Effector memory CD8-positive, alpha-beta T cell (primary cell): ENCODE measurements around the gene NEDD4.
"Not testable (repeated sequence)": the region's sequence is repeated elsewhere in the genome, so short reads cannot be mapped to it uniquely, and the experiment has no call there.

Experiments
- ATAC-seq: fragments of 150-1000 bp; cut with Tn5 transposase; replicated peaks from 2 replicates; pipeline ENCODE4 v1.10.0; 2021; ENCODE audit warnings: mild to moderate bottlenecking, moderate library complexity
- DNase-seq, 3 experiments: peaks; one replicate each; pipeline ENCODE4 v3.0.0; 2021
- H3K27ac Mint-ChIP-seq, 2 donors: one replicate each; pipeline ENCODE4 v1.8.0; 2022; ENCODE audit warnings: mild to moderate bottlenecking in 2 of 2, mixed read lengths in 2 of 2, moderate library complexity in 2 of 2
- H3K27me3 Mint-ChIP-seq, 2 donors: one replicate each; pipeline ENCODE4 v1.8.0; 2022; ENCODE audit warnings: mixed read lengths in 2 of 2
- H3K36me3 Mint-ChIP-seq: one replicate; pipeline ENCODE4 v1.8.0; 2022; ENCODE audit warnings: mild to moderate bottlenecking, moderate library complexity, mixed read lengths; ENCODE audit not compliant: insufficient read depth
- H3K4me1 Mint-ChIP-seq, 2 donors: one replicate each; pipeline ENCODE4 v1.8.0; 2022; ENCODE audit warnings: low read depth in 2 of 2, mixed read lengths in 2 of 2
- H3K4me3 Mint-ChIP-seq, 2 donors: one replicate each; pipeline ENCODE4 v1.8.0; 2022; ENCODE audit warnings: mild to moderate bottlenecking in 2 of 2, mixed read lengths in 2 of 2, moderate library complexity in 2 of 2
- H3K9me3 Mint-ChIP-seq, 2 donors: one replicate each; pipeline ENCODE4 v1.8.0; 2022; ENCODE audit warnings: mixed read lengths in 2 of 2

The NEDD4 gene

GRCh38 chr15:56023160-56023559, 29.7 kb upstream of the NEDD4 start:
- H3K4me3 Mint-ChIP-seq, H3K9me3 Mint-ChIP-seq, DNase-seq, H3K4me1 Mint-ChIP-seq, H3K27ac Mint-ChIP-seq, H3K36me3 Mint-ChIP-seq, ATAC-seq: not testable (repeated sequence)
- peaks cover 49 to 51% of the 10 kb centered on the region in 2 donors for H3K27me3 Mint-ChIP-seq

GRCh38 chr15:56019819-56020486, 26.5 kb upstream of the NEDD4 start:
- no peaks in the 10 kb centered on the region for H3K4me1 Mint-ChIP-seq
- H3K27ac Mint-ChIP-seq, result no peak overlapping the region
- DNase-seq (no peak), ATAC-seq (no peak)
- peaks cover 37 to 40% of the 10 kb centered on the region in 2 donors for H3K27me3 Mint-ChIP-seq
- H3K36me3 Mint-ChIP-seq, result no peaks in the 10 kb centered on the region
- H3K9me3 Mint-ChIP-seq, result peaks cover 0 to 1% of the 10 kb centered on the region in 2 donors
- H3K4me3 Mint-ChIP-seq, result no peak overlapping the region

GRCh38 chr15:56019060-56019793, 25.8 kb upstream of the NEDD4 start:
- peaks cover 0 to 1% of the 10 kb centered on the region in 2 donors for H3K9me3 Mint-ChIP-seq
- no peak overlapping the region for H3K27ac Mint-ChIP-seq
- ATAC-seq (no peak), DNase-seq (no peak)
- H3K36me3 Mint-ChIP-seq, result no peaks in the 10 kb centered on the region
- peaks cover 37 to 40% of the 10 kb centered on the region in 2 donors for H3K27me3 Mint-ChIP-seq
- no peak overlapping the region for H3K4me3 Mint-ChIP-seq
- no peaks in the 10 kb centered on the region for H3K4me1 Mint-ChIP-seq

- Mint-ChIP-seq H3K27ac (no peak overlapping the region), H3K4me1 (no peaks in the 10 kb centered on the region), H3K9me3 (peaks cover 0 to 1% of the 10 kb centered on the region in 2 donors), H3K36me3 (no peaks in the 10 kb centered on the region), H3K4me3 (no peak overlapping the region), H3K27me3 (peaks cover 35 to 39% of the 10 kb centered on the region in 2 donors)
- DNase-seq (no peak), ATAC-seq (no peak)
These were observed 24.5 kb upstream of the NEDD4 start for GRCh38 chr15:56017920-56018319.

GRCh38 chr15:56017511-56017910, 24.1 kb upstream of the NEDD4 start:
- peaks cover 31 to 35% of the 10 kb centered on the region in 2 donors for H3K27me3 Mint-ChIP-seq
- no peak for ATAC-seq
- H3K36me3 Mint-ChIP-seq, result no peaks in the 10 kb centered on the region
- no peak for DNase-seq
- no peak overlapping the region for H3K27ac Mint-ChIP-seq
- no peaks in the 10 kb centered on the region for H3K4me1 Mint-ChIP-seq
- H3K4me3 Mint-ChIP-seq, result no peak overlapping the region
- peaks cover 0 to 1% of the 10 kb centered on the region in 2 donors for H3K9me3 Mint-ChIP-seq

GRCh38 chr15:56016281-56016680, 22.9 kb upstream of the NEDD4 start:
- Mint-ChIP-seq H3K9me3 (peaks cover 0 to 1% of the 10 kb centered on the region in 2 donors), H3K4me3 (no peak overlapping the region), H3K4me1 (no peaks in the 10 kb centered on the region), H3K27ac (no peak overlapping the region), H3K36me3 (no peaks in the 10 kb centered on the region), H3K27me3 (peaks cover 19 to 25% of the 10 kb centered on the region in 2 donors)
- DNase-seq, result no peak
- no peak for ATAC-seq

- Mint-ChIP-seq H3K27me3 (peaks cover 8 to 27% of the 10 kb centered on the region in 2 donors), H3K4me1 (no peaks in the 10 kb centered on the region), H3K27ac (no peak overlapping the region), H3K36me3 (no peaks in the 10 kb centered on the region), H3K4me3 (no peak overlapping the region), H3K9me3 (peaks cover 0 to 1% of the 10 kb centered on the region in 2 donors)
- no peak for ATAC-seq
- no peak for DNase-seq
These were observed 21.3 kb upstream of the NEDD4 start for GRCh38 chr15:56014677-56015076.

- ATAC-seq (peak; percentile 48), DNase-seq (peak in 2 of 3 experiments; percentile 1 to 6)
- H3K27ac Mint-ChIP-seq, H3K9me3 Mint-ChIP-seq, H3K4me1 Mint-ChIP-seq, H3K36me3 Mint-ChIP-seq: not testable (repeated sequence)
- H3K27me3 Mint-ChIP-seq, result peaks cover 9 to 30% of the 10 kb centered on the region in 2 donors
- peak overlapping the region; percentile 37 to 60 for H3K4me3 Mint-ChIP-seq
These were observed 13.6 kb upstream of the NEDD4 start for GRCh38 chr15:56007053-56007452.

GRCh38 chr15:56006371-56006770, 13.0 kb upstream of the NEDD4 start:
- not testable (repeated sequence) for ATAC-seq

GRCh38 chr15:56004281-56004680, 10.9 kb upstream of the NEDD4 start:
- H3K27me3 Mint-ChIP-seq, result peaks cover 20 to 38% of the 10 kb centered on the region in 2 donors
- H3K36me3 Mint-ChIP-seq, H3K27ac Mint-ChIP-seq, H3K9me3 Mint-ChIP-seq, DNase-seq, H3K4me3 Mint-ChIP-seq, ATAC-seq, H3K4me1 Mint-ChIP-seq: not testable (repeated sequence)

More at GRCh38 chr15:56006371-56006770, 13.0 kb upstream of the NEDD4 start:
- peak overlapping the region in 1 of 2 donors; percentile 60 for H3K4me3 Mint-ChIP-seq
- H3K27me3 Mint-ChIP-seq, result peaks cover 9 to 33% of the 10 kb centered on the region in 2 donors
- not testable (repeated sequence) for DNase-seq, H3K9me3 Mint-ChIP-seq, H3K36me3 Mint-ChIP-seq, H3K4me1 Mint-ChIP-seq, H3K27ac Mint-ChIP-seq

GRCh38 chr15:56003777-56004176, 10.4 kb upstream of the NEDD4 start:
- H3K4me3 Mint-ChIP-seq, H3K9me3 Mint-ChIP-seq, ATAC-seq, DNase-seq, H3K27ac Mint-ChIP-seq, H3K4me1 Mint-ChIP-seq, H3K36me3 Mint-ChIP-seq: not testable (repeated sequence)
- peaks cover 20 to 33% of the 10 kb centered on the region in 2 donors for H3K27me3 Mint-ChIP-seq

- H3K4me3 Mint-ChIP-seq, ATAC-seq, H3K4me1 Mint-ChIP-seq, H3K36me3 Mint-ChIP-seq, H3K27ac Mint-ChIP-seq, DNase-seq, H3K9me3 Mint-ChIP-seq: not testable (repeated sequence)
- peaks cover 20 to 29% of the 10 kb centered on the region in 2 donors for H3K27me3 Mint-ChIP-seq
These were observed 9.9 kb upstream of the NEDD4 start for GRCh38 chr15:56003277-56003676.

- Mint-ChIP-seq H3K27ac (no peak overlapping the region), H3K4me3 (no peak overlapping the region), H3K4me1 (peaks cover 0 to 1% of the 10 kb centered on the region in 2 donors), H3K36me3 (no peaks in the 10 kb centered on the region), H3K9me3 (no peaks in the 10 kb centered on the region), H3K27me3 (peaks cover 20 to 26% of the 10 kb centered on the region in 2 donors)
- no peak for DNase-seq
- ATAC-seq, result no peak
These were observed 8.2 kb upstream of the NEDD4 start for GRCh38 chr15:56001471-56002078.
